Fibroblast of pulmonary artery (primary cell): ENCODE results near the gene PAIP2B.
A peak's percentile ranks its signal among the peaks of the same experiment; 100 is the strongest.
"Not testable (repeated sequence)": the region's sequence is repeated elsewhere in the genome, so short reads cannot be mapped to it uniquely, and the experiment has no call there.

ENCODE experiments used
- DNase-seq: peaks from one replicate; pipeline ENCODE4 v3.0.0-alpha.2; 2010; ENCODE audit warnings: low read depth
- H3K4me3 ChIP-seq: replicated peaks from 2 replicates; pipeline ENCODE4 v1.5.1; 2011; ENCODE audit warnings: low read depth, mild to moderate bottlenecking, control low read depth, low read length, moderate library complexity
- CTCF ChIP-seq: IDR thresholded peaks from 2 replicates; pipeline ENCODE4 v1.5.1; 2011; ENCODE audit warnings: mild to moderate bottlenecking, control low read depth, low read length, inconsistent platforms; ENCODE audit errors: missing control alignments

The PAIP2B gene

GRCh38 chr2:71207601-71208000 is 19.3 kb downstream of the PAIP2B start:
- H3K4me3 ChIP-seq = no peak overlapping the region
- DNase-seq = no peak
- TF ChIP-seq CTCF = no peak

- TF ChIP-seq CTCF = no peak
- no peak overlapping the region for H3K4me3 ChIP-seq
- DNase-seq = no peak
Observed at GRCh38 chr2:71206271-71206670, 20.6 kb downstream of the PAIP2B start.

- DNase-seq = no peak
- TF ChIP-seq CTCF = no peak
- H3K4me3 ChIP-seq = no peak overlapping the region
Observed at GRCh38 chr2:71191570-71191943, 35.3 kb downstream of the PAIP2B start.

GRCh38 chr2:71190656-71191569 is 36.0 kb downstream of the PAIP2B start:
- peak; percentile 38 for TF ChIP-seq CTCF
- peak; percentile 36 for DNase-seq
- H3K4me3 ChIP-seq = no peak overlapping the region

GRCh38 chr2:71187589-71187988 is 39.3 kb downstream of the PAIP2B start:
- DNase-seq = no peak
- no peak for TF ChIP-seq CTCF
- H3K4me3 ChIP-seq = no peak overlapping the region

GRCh38 chr2:71186973-71187372 is 39.9 kb downstream of the PAIP2B start:
- no peak for TF ChIP-seq CTCF
- no peak overlapping the region for H3K4me3 ChIP-seq
- DNase-seq = no peak

GRCh38 chr2:71183306-71184115 is 43.4 kb downstream of the PAIP2B start:
- DNase-seq, H3K4me3 ChIP-seq: not testable (repeated sequence)
